Liver (tissue), 9 donors: ENCODE measurements around the gene ISG20L2. TPM values are rescaled to one million over a fixed set of nuclear protein-coding genes. Genes with fewer than 3 reads are reported as not detected.

Experiments used
- DNase-seq: peaks from one replicate; pipeline ENCODE4 v3.0.0-alpha.2; 2017; ENCODE audit warnings: low spot score
- H3K27ac ChIP-seq, 2 donors: one replicate each; pipeline ENCODE4 v1.7.0; 2013; ENCODE audit warnings: inconsistent platforms in 2 of 2, low read length in 2 of 2, control low read depth in 1 of 2, low read depth in 1 of 2, mild to moderate bottlenecking in 1 of 2
- H3K27me3 ChIP-seq, 4 donors: one replicate each; pipeline versions ENCODE4 v1.6.1 to v1.7.0; 2013; ENCODE audit warnings: low read length in 3 of 4, inconsistent platforms in 1 of 4, mild to moderate bottlenecking in 1 of 4, moderate library complexity in 1 of 4; ENCODE audit not compliant: control insufficient read depth in 4 of 4, insufficient read depth in 4 of 4
- H3K36me3 ChIP-seq, 4 donors: one replicate each; pipeline versions ENCODE4 v1.6.1 to v1.7.0; 2013; ENCODE audit warnings: low read length in 3 of 4, mild to moderate bottlenecking in 3 of 4, low read depth in 1 of 4, moderate library complexity in 1 of 4; ENCODE audit not compliant: control insufficient read depth in 4 of 4, insufficient read depth in 3 of 4
- H3K4me1 ChIP-seq, 4 donors: one replicate each; pipeline versions ENCODE4 v1.6.1 to v1.7.0; 2013; ENCODE audit warnings: low read length in 3 of 4, mild to moderate bottlenecking in 3 of 4, moderate library complexity in 1 of 4; ENCODE audit not compliant: control insufficient read depth in 4 of 4, insufficient read depth in 4 of 4
- H3K4me3 ChIP-seq, 3 donors: one replicate each; pipeline versions ENCODE4 v1.6.1 to v1.7.0; 2013; ENCODE audit warnings: low read length in 3 of 3, control low read depth in 1 of 3, low read depth in 1 of 3, mild to moderate bottlenecking in 1 of 3
- H3K9ac ChIP-seq, 2 donors: one replicate each; pipeline ENCODE4 v1.7.0; 2013; ENCODE audit warnings: low read length in 2 of 2, mild to moderate bottlenecking in 2 of 2, moderate library complexity in 2 of 2, control low read depth in 1 of 2, low read depth in 1 of 2
- H3K9me3 ChIP-seq, 4 donors: one replicate each; pipeline versions ENCODE4 v1.6.1 to v1.7.0; 2013; ENCODE audit warnings: low read length in 3 of 4; ENCODE audit not compliant: control insufficient read depth in 4 of 4
- ATF3 ChIP-seq: IDR thresholded peaks from 2 replicates; pipeline ENCODE4 v1.6.1; 2016; ENCODE audit warnings: antibody characterized with exemption
- EGR1 ChIP-seq, 2 donors: IDR thresholded peaks; 2 replicates each; pipeline ENCODE4 v1.6.1; 2016 to 2018; ENCODE audit warnings: antibody characterized with exemption in 2 of 2, low read depth in 2 of 2
- FOXA1 ChIP-seq: IDR thresholded peaks from 2 replicates; pipeline ENCODE4 v1.6.1; 2016; ENCODE audit warnings: antibody characterized with exemption
- FOXA2 ChIP-seq: IDR thresholded peaks from 2 replicates; pipeline ENCODE4 v1.6.1; 2016; ENCODE audit warnings: antibody characterized with exemption
- GABPA ChIP-seq, 2 donors: IDR thresholded peaks in 1 of 2; conservative IDR thresholded peaks in 1 of 2; 2 replicates each; pipeline ENCODE4 v1.6.1; 2016; ENCODE audit warnings: antibody characterized with exemption in 2 of 2, mild to moderate bottlenecking in 1 of 2, moderate library complexity in 1 of 2
- HNF4A ChIP-seq, 2 donors: conservative IDR thresholded peaks; 2 replicates each; pipeline ENCODE4 v1.6.1; 2016; ENCODE audit warnings: antibody characterized with exemption in 2 of 2, mild to moderate bottlenecking in 2 of 2
- HNF4G ChIP-seq: IDR thresholded peaks from 2 replicates; pipeline ENCODE4 v1.6.1; 2016; ENCODE audit warnings: antibody characterized with exemption
- JUND ChIP-seq, 2 donors: IDR thresholded peaks; 2 replicates each; pipeline ENCODE4 v1.6.1; 2016; ENCODE audit warnings: antibody characterized with exemption in 2 of 2
- RAD21 ChIP-seq, 2 donors: IDR thresholded peaks; 2 replicates each; pipeline ENCODE4 v1.6.1; 2016; ENCODE audit warnings: antibody characterized with exemption in 2 of 2, mild to moderate bottlenecking in 2 of 2
- REST ChIP-seq: IDR thresholded peaks from 2 replicates; pipeline ENCODE4 v1.6.1; 2016; ENCODE audit warnings: antibody characterized with exemption, mild to moderate bottlenecking
- RXRA ChIP-seq, 2 donors: IDR thresholded peaks; 2 replicates each; pipeline ENCODE4 v1.6.1; 2017 to 2018; ENCODE audit warnings: antibody characterized with exemption in 2 of 2, mild to moderate bottlenecking in 1 of 2
- TAF1 ChIP-seq: conservative IDR thresholded peaks from 2 replicates; pipeline ENCODE4 v1.6.1; 2016; ENCODE audit warnings: antibody characterized with exemption, mild to moderate bottlenecking
- YY1 ChIP-seq: IDR thresholded peaks from 2 replicates; pipeline ENCODE4 v1.6.1; 2016; ENCODE audit warnings: antibody characterized with exemption, mild to moderate bottlenecking
- WGBS: extraction: QIAGEN DNeasy Blood & Tissue Kit; methylation state at CpG from one replicate; pipeline ENCODE4 v1.1.7; 2013; 5-methylcytosine and 5-hydroxymethylcytosine counted together
- polyA plus RNA-seq, 2 donors: library from polyadenylated mRNA; stranded (reverse) in 1 of 2; unstranded in 1 of 2; fragments of 200-250 nt in 1 of 2; fragments of >200 nt in 1 of 2; fragmentation: Nextera tagmentation in 1 of 2; extraction: Ambion mirVana in 1 of 2; gene quantifications; one replicate each; pipeline versions ENCODE4 v1.2.1 to v1.2.3, GENCODE V29; 2013 to 2015
- total RNA-seq, 2 donors: library from RNA; depleted of rRNA; stranded (reverse); fragments of >200 nt; gene quantifications; one replicate each; pipeline ENCODE4 v1.2.3, GENCODE V29; 2014
- TF ChIP-seq, protein P1 (sequence below): IDR thresholded peaks from 2 replicates; pipeline ENCODE4 v1.6.1; 2016; ENCODE audit warnings: antibody characterized with exemption
- TF ChIP-seq, protein P2 (sequence below): fragments of 150-350 bp; IDR thresholded peaks from 2 replicates; pipeline ENCODE4 v1.5.1; 2017; ENCODE audit warnings: improper control_type of control experiment, low read depth, low read length; ENCODE audit not compliant: missing input control
- TF ChIP-seq, protein P3 (sequence below): IDR thresholded peaks from 2 replicates; pipeline ENCODE4 v1.6.1; 2016; ENCODE audit warnings: antibody characterized with exemption
- donor health status: healthy.
- donor health status: healthy.
- donor health status: healthy.
- donor health status: healthy.
- donor health status: healthy.

ISG20L2 gene
- total and polyA plus RNA-seq, 4 donors, result 5.6 to 9.9 (median 6.7) TPM

DNA sequence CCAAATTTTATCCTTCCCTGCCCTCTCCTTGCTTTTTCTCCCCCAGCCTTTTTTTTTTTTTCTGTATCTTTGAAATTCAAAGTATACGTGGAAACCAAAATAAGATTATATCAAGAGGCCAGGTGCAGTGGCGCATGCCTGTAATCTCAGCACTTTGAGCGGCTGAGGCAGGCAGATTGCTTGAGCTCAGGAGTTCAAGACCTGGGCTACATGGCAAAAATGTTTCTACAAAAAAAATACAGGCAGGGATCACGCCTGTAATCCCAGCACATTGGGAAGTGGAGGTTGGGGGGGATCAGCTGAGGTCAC lies 32.2 kb upstream of the ISG20L2 start:
- Histone ChIP-seq H3K27me3 (no peaks in the 10 kb centered on the region), H3K4me3 (no peak overlapping the region), H3K9ac (no peak overlapping the region), H3K27ac (no peak overlapping the region), H3K9me3 (no peaks in the 10 kb centered on the region), H3K36me3 (no peaks in the 10 kb centered on the region), H3K4me1 (peaks cover 0 to 2% (median under 1%) of the 10 kb centered on the region in 4 donors)
- WGBS, result 87% methylated on average over 4 of the region's 4 CpGs
- no peak for DNase-seq
- TF ChIP-seq JUND (IDR thresholded peaks at IDR 0.05) (no peak), HNF4A (conservative IDR thresholded peaks at IDR 0.05) (no peak), FOXA2 (no peak), HNF4G (no peak), EGR1 (IDR thresholded peaks at IDR 0.05; ENCODE audit: low read depth in 2 of 2) (no peak), RAD21 (IDR thresholded peaks at IDR 0.05) (no peak), YY1 (no peak), GABPA (IDR thresholded peaks at IDR 0.05 in 1 of 2, conservative IDR thresholded peaks at IDR 0.05 in 1 of 2) (no peak), ATF3 (no peak), FOXA1 (no peak), RXRA (IDR thresholded peaks at IDR 0.05) (no peak), REST (no peak), TAF1 (no peak)
- TF ChIP-seq, protein P1, sequence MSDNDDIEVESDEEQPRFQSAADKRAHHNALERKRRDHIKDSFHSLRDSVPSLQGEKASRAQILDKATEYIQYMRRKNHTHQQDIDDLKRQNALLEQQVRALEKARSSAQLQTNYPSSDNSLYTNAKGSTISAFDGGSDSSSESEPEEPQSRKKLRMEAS, result no peak
- TF ChIP-seq, protein P2, sequence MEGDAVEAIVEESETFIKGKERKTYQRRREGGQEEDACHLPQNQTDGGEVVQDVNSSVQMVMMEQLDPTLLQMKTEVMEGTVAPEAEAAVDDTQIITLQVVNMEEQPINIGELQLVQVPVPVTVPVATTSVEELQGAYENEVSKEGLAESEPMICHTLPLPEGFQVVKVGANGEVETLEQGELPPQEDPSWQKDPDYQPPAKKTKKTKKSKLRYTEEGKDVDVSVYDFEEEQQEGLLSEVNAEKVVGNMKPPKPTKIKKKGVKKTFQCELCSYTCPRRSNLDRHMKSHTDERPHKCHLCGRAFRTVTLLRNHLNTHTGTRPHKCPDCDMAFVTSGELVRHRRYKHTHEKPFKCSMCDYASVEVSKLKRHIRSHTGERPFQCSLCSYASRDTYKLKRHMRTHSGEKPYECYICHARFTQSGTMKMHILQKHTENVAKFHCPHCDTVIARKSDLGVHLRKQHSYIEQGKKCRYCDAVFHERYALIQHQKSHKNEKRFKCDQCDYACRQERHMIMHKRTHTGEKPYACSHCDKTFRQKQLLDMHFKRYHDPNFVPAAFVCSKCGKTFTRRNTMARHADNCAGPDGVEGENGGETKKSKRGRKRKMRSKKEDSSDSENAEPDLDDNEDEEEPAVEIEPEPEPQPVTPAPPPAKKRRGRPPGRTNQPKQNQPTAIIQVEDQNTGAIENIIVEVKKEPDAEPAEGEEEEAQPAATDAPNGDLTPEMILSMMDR, result no peak
- TF ChIP-seq, protein P3, sequence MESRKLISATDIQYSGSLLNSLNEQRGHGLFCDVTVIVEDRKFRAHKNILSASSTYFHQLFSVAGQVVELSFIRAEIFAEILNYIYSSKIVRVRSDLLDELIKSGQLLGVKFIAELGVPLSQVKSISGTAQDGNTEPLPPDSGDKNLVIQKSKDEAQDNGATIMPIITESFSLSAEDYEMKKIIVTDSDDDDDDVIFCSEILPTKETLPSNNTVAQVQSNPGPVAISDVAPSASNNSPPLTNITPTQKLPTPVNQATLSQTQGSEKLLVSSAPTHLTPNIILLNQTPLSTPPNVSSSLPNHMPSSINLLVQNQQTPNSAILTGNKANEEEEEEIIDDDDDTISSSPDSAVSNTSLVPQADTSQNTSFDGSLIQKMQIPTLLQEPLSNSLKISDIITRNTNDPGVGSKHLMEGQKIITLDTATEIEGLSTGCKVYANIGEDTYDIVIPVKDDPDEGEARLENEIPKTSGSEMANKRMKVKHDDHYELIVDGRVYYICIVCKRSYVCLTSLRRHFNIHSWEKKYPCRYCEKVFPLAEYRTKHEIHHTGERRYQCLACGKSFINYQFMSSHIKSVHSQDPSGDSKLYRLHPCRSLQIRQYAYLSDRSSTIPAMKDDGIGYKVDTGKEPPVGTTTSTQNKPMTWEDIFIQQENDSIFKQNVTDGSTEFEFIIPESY, result no peak
